ENCODE data around the gene ACAN.

ACAN gene

DNA sequence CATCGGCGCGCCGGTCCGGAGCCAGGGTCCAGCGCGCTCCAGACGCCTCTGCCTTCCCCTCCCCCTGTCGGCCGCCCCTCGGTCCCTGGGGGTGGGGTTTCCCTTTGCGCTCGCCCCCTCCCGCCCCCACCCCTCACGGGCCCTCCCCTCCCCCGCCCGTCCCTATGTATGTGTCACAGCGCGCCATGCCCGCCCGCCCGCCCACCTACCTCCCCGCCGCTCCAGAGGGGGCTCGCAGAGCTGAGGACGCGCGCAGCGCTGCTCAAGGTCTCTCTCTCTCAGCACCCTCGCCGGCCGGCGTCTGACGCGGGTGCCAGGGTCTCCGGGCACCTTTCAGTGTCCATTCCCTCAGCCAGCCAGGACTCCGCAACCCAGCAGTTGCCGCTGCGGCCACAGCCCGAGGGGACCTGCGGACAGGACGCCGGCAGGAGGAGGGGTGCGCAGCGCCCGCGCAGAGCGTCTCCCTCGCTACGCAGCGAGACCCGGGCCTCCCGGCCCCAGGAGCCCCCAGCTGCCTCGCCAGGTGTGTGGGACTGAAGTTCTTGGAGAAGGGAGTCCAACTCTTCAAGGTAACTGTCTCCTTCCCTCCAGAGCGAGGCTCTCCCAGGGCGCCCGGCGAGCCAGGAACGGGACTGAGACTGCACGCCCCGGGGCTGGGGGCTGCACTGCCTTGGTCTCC is at the start of gene ACAN:
TSS of gene ACAN (plus strand) at position 196 of the 679 bp plus-strand sequence. CDS start 32,771 bp downstream, outside the sequence.
- no peak for DNase-seq (ENCODE audit: low spot score)

DNA sequence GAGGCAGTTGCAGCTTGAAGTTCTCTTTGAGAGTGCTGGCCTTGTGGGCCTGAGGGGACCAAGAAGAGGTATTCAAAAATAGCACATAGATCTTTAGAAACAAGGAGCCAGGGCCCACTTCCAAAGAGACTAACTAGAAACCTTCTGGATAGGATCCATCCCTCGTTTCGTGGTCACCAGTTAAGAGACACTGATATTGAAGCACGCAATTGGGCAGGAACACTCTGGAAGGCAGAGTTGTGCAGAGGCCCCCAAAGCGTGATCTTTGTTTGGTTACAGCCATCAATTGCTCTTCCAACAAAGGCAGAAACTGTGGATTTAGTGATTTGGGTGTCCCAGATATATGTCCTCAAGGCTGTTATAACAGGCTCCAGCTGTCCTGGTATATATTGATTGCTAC is 46.7 kb upstream of the ACAN start:
- DNase-seq (ENCODE audit: low spot score) = no peak

DNA sequence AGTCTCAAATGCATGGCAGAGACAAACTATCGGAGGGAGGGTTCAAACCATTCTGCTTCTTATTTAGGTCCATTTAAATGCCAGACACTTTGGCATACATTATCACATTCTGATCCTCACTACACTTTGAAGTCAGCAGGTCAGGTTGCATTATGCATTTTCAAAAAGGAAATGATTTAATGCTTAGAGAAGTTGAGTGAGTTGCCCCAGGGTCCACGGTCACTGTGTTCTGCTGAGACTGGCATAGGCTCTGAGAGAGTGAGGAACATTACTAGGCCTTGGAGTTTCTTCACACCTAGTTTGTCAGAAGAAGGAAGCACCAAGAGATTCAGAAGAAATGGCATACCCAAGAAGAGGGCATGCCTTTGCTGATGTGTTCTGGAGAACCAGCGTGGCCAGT is 46.3 kb upstream of the ACAN start:
- no peak for DNase-seq (ENCODE audit: low spot score)

DNA sequence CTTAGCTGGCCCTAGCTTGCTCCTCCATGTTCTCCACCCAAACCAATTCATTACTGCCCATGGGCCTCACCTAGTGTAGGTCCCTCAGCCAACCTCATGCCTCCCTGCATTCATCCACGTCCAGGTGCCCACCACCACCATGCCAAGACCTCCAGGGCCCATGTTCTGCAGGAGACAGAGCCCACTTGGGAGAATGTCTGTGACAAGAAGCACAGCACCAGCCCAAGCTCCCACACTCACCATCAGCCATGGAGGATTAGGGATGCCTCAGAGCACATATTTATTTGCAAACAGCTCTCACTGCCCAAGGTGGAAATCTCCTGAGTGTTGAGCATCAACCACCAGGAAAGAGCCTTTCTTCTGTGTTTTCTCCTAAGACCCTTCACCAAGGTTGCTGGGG is 43.4 kb upstream of the ACAN start:
- no peak for DNase-seq (ENCODE audit: low spot score)

DNA sequence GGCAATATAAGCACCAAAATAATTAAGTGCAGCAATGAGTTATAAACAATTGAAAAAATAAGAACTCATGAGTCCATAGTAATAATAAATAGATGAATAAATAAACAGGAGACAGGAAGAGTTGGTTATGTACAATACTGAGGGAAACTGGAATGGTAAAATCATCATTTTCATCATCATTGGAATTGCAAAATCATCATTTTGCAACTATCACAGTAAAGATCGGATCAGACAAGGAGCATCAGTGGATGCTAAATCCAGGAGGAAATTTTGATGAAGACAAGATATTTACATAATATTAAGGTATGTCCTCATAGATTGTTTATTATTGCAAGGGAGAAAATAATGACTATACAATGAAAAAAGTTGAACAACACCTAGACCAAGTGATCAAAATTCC is 38.8 kb upstream of the ACAN start:
- no peak for DNase-seq (ENCODE audit: low spot score)

DNA sequence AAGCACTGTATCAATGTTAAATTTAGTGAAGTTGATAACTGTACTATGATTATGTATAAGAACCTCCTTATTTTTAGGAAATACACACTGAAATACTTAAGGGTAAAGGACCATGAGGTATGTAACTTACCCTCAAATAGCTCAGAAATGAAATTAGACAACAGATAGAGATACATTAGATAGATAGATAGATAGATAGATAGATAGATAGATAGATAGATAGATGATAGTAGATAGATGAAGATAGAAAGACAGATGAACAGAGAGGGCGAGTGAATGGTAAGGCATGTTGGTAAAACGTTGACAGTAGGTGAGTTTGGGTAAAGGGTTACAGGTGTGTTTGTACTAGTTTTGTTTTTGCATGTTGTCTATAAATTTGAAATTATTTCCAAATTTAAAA is 38.0 kb upstream of the ACAN start:
- no peak for DNase-seq (ENCODE audit: low spot score)

DNA sequence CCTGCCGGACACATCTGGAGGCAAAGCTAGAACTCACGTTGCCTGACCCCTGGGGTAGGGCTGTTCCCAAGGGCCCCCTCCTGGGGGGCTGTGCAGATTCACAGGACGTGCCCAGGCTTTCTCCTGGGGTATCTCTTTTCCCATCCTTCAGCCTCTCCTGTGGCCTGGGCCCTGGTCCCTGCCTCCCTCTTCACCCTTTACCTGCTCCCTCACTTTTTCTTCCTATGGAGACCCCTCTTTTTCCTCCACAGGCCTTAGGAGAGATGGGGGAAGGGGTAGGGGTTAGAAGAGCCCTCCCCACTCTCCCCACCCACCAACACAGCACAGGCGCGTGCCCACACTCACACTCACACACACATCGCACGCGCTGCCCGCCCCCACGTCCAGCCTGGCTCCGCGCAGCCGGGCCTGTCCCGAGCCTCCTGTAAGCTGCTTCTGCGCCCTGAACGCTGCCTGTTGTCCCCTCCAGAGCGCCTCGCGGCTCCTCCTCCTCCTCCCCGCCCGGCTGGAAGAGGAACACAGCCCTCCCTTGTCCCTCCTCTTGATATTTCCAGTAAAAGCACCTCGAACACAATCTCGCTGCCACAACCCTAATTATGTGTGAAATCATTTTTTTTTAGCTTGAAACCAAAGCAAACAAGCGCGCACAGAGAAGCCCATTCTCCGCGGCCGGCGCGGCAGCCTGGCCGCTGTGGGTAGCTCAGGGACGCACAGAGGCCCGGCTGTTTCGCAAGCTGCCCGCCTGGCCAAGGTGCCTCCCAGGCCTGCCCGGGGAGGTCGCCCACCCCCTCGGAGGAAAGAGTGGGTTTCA is 33.9 kb upstream of the ACAN start:
- DNase-seq (ENCODE audit: low spot score) = no peak

DNA sequence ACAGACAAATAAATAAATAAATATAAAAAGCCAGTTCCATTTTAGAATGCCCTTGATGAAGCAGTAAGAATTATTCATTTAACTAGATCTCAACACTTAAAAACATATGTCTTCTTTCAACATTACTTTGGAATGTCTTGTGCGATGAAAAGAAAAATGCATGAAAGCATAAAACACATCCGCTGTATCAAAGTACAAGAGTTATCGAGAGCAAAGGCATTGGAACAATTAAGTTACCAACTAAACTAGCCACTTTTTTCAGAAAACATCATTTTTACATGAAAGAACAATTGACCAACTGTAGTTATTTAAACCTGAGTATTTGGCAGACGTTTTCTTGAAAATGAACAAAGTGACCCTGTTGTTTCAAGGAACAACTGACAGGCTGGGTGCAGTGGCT is 27.5 kb upstream of the ACAN start:
- DNase-seq (ENCODE audit: low spot score) = no peak

DNA sequence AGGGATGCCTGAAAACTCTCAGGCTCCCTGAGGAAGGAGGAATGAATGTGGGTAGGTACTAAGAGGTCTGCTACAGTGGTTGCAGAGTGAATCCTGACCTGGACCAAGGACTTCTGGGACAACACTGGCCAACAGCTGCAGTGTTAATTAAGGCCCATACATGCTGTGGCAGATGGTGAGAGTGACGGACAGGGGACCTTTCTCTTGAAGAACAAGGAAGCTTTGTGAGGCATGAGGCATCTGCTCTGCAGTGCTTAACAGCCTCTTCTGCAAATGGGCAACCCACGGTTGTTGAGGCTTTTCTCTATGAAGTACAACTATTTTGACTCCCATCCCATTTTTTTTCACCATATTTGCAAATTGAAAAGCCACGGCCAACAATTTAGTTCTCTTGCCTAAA is 26.6 kb upstream of the ACAN start:
- DNase-seq (ENCODE audit: low spot score) = no peak

DNA sequence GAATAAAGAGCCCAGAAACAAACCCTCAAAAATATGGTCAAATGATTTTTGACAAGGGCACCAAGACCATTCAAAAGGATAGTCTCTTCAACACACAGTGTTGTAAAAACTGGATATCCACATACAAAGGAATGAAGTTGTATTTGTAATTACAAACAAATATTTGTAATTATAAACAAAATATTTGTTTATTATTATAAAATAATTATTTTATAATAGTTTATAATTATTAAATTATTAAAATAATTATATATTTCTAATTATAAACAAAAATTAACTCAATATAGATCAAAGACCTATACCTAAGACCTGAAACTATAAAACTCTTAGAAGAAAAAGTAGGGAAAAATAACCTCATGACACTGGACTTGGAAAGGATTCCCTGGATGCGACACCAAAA is 23.3 kb upstream of the ACAN start:
- no peak for DNase-seq (ENCODE audit: low spot score)

DNA sequence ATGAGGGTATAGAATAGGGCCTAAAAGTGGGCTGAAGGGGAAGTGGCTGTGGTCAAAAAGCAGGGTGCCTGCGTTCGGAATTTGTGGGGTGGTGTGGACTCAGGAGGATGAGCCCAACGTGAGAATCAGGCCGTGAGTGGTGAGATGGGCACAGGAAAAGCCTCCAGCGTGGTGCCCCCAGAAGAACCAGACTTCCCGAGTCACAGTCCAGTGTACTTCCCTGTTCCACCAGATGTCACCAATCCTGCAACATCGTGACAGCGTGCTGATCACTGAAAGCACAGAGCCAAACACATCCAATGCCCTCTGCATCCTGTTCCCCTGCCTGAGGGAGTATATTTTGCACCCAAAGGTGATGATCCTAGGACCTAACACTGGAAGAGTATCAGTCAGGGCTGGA is 20.8 kb upstream of the ACAN start:
- DNase-seq (ENCODE audit: low spot score) = no peak

DNA sequence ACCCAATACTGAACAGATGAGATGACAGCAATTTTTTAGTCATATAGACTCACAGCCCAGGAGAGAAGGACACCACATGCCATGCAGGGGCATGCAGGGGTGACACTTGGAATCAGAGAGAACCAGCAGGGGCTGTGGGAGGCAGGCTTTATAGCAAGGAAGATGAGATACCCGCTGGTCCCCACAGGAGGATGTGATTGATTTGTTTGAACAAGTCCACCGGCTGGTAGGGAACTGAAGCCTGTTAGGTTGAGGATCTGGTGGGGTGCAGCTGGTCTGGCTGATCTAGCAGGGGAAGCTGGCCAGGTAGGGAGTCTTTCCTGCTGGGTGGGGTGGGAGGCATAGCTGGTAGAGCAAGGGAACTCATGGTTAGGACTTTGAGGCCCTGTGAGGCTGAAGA is 18.0 kb upstream of the ACAN start:
- DNase-seq (ENCODE audit: low spot score) = no peak

DNA sequence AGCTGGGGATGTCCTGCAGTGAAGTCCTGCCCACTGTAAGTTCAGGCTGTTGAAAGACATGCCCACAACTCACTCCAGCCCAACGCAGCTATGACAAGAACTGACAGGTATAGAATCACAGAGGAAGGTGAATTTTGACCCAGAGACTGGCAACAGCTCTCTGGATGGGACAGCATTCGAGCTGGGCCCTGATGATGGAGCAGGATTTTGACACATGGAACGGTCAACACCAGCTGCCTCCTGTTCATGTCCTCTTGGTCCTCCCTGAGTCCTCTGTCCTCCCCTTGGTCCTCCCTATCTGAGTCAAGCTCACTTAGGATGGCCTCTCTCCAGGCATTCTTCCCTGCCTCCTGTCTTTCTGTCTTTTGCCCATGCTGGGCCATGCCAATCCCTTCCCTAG is 15.2 kb upstream of the ACAN start:
- no peak for DNase-seq (ENCODE audit: low spot score)

DNA sequence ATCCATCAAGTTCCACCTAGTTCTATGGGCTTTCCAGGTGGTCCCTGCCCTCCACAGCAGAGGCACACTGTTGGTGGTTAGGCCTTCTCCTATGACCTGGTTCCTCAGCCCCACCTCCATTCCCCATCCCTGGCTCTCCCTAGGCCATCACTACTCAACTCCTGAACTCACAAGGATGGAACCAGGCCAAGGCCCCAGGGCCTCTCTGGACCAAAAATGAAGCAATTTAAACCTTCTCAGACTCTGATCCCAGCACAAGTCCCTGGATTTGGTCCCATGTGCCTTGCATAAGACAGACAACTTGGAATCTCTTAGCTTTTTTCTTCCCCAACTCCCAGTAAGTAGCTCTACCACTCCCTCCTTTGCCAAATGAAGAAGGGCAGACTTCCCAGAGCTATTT is 14.4 kb upstream of the ACAN start:
- no peak for DNase-seq (ENCODE audit: low spot score)

DNA sequence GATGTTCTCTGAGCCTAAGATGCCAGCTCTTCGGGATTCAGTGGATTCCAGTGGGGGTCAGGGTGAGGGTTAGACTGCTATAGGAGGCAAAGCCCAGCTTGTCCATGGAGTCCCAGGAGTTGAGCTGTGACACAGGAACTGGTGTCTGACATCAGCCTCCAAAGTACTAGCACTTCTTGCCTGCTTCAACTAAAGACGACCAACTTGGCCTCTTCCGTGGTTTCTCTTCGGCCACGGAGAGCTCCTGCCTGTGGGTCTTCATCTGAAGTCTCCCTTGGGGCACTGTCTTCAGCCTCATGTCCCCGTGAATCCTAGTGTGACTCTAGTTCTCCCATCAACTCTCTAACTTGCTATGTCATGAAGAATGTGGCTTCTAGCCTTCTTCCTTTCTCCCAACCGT is 12.8 kb upstream of the ACAN start:
- DNase-seq (ENCODE audit: low spot score) = no peak

DNA sequence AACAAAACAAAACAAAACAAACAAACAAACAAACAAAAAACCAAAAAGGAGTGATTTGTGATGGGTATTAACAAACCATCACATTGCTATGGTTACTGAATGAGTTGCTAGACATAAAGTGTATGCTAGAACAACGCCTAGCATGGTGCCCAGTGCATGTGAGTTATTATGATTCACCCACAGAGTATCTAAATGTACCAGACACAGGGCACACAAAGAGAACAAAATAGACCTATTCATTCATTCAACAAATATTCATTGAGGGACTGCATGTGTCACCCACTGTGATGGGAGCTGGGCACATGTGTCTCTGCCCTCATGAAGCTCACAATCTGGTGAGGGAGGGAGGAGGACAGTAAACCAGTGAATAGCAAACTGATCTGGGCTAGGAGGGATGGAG is 11.6 kb upstream of the ACAN start:
- DNase-seq (ENCODE audit: low spot score) = no peak

DNA sequence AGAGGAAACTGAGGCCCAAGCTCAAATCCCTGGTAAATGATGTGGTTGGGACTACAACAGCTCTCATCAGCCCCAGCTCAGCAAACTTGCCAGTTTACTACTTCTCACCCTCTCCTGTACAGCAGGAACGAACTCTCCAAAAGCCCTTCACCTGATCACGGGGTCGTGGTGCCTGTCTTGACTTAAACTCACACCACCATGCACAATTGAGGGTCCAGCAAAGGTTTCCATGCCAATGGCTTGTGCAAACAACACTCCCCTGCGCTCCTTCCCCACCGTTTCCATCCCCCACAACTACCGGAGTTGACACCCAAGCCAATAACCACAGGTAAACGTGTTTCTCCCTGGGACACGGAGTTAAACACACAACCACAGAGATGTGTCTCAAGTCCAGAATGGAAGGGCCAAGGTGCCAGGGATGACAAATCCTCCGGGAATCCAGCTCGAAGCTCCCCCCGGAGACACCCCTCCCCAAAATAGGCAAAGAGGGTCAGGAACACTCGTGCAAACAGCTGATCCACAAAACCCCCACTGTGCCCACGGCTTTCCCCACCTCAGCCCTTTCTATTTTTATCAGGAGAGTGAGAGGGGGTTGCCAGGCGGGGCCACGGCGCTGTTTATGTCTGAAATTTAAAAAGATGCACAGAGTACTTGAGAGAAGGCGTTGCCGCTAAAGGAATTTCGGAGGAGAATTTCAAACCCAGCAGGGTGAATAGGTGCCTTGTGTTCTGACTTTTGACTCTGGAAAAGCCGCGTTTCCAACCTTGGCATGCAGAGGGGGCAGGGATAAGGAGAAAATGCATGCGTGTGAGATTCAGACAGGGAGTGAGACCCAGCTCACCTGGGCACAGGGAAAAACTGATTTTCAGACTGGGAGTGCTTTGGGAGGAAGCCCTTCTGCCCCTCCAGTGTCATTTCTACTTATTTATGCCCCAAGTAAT is 10.6 kb upstream of the ACAN start:
- no peak for DNase-seq (ENCODE audit: low spot score)

DNA sequence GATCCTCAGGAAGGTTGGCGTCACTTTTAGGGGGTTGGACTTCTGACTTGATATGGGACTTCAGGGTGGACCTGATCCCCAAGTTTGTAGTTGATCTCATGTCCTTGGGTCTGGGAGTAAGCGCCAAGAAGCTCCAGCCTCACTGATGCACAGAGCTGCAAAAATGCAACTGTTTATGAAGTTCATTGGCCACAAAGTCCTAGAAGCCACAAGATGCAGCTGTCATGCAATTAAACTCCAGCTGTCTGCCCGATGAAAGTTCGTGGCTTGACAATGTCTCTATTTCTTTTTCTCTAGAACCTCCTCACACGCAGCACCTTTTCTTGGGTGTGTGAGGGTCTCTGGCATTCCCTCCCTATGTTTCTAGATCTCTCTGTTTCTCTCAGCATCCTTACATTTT is 9.2 kb upstream of the ACAN start:
- DNase-seq (ENCODE audit: low spot score) = no peak

DNA sequence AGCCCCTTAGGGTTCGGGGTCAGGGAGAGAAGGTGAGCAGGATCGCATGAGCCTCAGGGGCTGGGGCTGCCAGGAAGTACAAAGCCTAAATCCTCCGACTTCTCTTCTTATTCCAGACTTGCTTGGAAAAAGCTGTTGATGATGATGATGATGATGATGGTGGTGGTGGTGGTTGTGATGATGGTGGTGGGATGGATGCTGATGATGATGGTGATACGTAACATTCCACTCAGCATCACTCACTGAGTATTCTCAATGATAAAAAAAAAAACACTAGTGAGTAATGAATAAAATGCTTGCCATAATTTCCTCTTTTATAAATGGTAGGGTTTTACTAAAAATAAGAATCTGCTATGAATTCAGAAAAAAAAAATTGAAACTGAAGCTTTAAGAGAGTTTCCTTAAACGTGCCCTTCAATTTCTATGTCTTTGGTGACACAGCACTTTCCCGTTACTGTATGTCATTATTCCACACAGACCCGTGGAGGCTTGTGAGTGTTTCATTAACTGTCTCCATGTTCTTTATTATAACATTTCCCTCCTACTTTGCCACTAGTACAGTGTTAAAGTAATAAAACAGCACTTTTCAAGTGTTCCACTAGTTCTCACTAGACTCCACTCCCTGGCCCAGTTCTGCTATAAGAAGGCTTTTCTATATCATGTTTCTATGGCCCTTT is 5.4 kb upstream of the ACAN start:
- no peak for DNase-seq (ENCODE audit: low spot score)

DNA sequence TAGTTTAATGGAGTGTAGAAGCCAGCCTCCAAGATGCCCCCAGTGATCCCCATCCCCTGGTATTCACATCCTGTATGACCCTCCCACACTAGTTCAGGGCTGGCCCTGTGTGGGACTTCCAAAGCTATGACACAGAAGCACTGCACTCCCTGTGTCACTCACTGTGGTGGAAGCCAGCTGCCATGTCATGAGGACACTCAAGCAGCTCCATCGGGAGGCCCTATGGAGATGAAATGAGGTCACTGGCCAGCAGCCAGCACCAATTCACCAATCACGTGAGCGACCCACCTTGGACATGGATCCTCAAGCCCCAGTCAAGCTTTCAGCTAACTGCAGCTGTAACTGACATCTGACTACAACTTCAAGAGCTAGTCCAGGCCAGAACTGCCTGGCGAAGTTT is 3.9 kb upstream of the ACAN start:
- no peak for DNase-seq (ENCODE audit: low spot score)

DNA sequence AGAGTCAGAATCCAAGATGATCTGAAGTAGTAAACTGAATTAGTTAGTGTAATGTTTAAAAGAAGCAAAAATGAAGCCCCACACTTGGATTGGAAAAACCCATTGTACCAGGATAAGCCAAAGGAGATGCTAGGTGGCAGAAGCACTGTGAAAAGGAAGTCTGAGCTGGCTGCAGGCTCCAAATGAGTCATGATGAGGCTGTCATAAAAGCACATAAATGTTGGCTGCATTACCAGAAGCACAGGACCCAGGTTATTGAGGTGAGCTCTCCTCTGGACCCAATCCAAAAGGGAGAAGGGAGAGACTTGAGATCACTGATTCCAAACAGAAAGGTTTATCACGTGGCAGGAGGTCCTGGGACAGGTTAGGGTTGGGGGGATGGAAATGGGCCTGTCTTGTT is 3.2 kb upstream of the ACAN start:
- DNase-seq (ENCODE audit: low spot score) = no peak

DNA sequence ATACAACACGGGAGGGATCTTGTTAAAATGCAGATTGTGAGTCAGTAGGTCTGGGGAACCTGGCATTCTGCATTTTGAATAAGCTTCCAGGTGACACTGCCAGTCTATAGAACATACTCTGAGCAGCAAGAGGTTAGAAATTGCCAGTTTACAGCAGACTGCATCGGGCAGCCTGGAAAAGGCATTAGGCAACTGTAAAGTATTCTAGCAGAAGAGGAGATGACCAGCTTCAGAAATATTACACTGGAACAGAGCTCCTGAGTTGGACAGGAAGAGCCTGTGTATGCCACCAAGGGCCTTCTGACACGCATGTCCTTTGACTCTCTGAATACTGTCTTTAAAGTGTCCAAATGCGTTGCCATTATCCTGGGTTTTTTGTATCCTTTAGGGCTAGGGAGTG is 2.5 kb upstream of the ACAN start:
- no peak for DNase-seq (ENCODE audit: low spot score)

Data from hematopoietic multipotent progenitor cell treated with erythropoietin and hydrocortisone succinate and interleukin-3 and kit ligand, for 15 days (in vitro differentiated cells).